Testis (tissue), 2 donors: ENCODE results near the gene ASTN1.

ENCODE experiments used
- POLR2A ChIP-seq: fragments of 450-650 bp; IDR thresholded peaks from one replicate; pipeline ENCODE4 v1.6.1; 2017; ENCODE audit warnings: antibody characterized with exemption, mild to moderate bottlenecking, moderate library complexity
- TF ChIP-seq, protein P1 (sequence below), 3 experiments: fragments of 450-650 bp in 2 of 3; fragments of 200-600 bp in 1 of 3; sonication (generic) in 1 of 3; IDR thresholded peaks; one replicate each; pipeline ENCODE4 v1.5.1; 2016 to 2019; ENCODE audit warnings: antibody characterized with exemption in 3 of 3, mild to moderate bottlenecking in 2 of 3, moderate library complexity in 1 of 3

DNA sequence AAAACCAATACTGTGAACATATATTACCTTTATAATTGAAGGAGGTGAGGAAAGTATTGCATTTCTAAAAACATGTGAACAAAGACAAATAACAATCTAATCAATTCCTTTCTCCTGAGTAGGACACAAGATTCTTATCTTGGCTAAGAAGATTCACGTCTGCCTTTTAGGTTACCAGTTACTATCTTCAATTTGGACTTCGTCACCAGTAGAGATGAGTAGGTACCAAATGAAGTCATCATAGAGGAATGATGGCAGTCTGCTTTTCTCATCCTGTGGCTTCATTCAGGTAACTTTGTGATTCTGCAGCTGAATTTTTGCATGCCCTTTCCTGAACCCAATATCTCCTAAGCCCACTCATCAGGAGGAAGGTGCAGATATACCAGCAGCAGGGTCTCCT is 32.4 kb downstream of the ASTN1 start:
- TF ChIP-seq, protein P1, sequence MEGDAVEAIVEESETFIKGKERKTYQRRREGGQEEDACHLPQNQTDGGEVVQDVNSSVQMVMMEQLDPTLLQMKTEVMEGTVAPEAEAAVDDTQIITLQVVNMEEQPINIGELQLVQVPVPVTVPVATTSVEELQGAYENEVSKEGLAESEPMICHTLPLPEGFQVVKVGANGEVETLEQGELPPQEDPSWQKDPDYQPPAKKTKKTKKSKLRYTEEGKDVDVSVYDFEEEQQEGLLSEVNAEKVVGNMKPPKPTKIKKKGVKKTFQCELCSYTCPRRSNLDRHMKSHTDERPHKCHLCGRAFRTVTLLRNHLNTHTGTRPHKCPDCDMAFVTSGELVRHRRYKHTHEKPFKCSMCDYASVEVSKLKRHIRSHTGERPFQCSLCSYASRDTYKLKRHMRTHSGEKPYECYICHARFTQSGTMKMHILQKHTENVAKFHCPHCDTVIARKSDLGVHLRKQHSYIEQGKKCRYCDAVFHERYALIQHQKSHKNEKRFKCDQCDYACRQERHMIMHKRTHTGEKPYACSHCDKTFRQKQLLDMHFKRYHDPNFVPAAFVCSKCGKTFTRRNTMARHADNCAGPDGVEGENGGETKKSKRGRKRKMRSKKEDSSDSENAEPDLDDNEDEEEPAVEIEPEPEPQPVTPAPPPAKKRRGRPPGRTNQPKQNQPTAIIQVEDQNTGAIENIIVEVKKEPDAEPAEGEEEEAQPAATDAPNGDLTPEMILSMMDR (IDR thresholded peaks at IDR 0.05), result no peak
- no peak for TF ChIP-seq POLR2A
